ENCODE results near the gene VPS9D1. TPM values are rescaled to one million over a fixed set of nuclear protein-coding genes. Genes with fewer than 3 reads are reported as not detected.
A peak's percentile ranks its signal among the peaks of the same experiment; 100 is the strongest.
"Not testable (repeated sequence)": the region's sequence is repeated elsewhere in the genome, so short reads cannot be mapped to it uniquely, and the experiment has no call there.

VPS9D1 gene
- polyA plus RNA-seq, 2 of the 4 experiments (the other 2 are of a cell fraction), result 2.1 to 5.4 TPM

GRCh38 chr16:89696670-89697128 is 24.0 kb downstream of the VPS9D1 start:
- ATAC-seq (no peak), DNase-seq (ENCODE audit: low read depth in 1 of 2, low spot score in 1 of 2) (no peak), FAIRE-seq (no peak)
- CTCF ChIA-PET, result interaction anchor here (1.6 to 1.8 kb wide), 2 partner anchors 9 to 97 kb away, joined by 4 to 6 read pairs; no protein-coding TSS in a partner anchor
- no peak for TF ChIP-seq USF2 (IDR thresholded peaks at IDR 0.05)
- no peak for TF ChIP-seq HES2 (IDR thresholded peaks at IDR 0.05)
- TF ChIP-seq BHLHE40 (IDR thresholded peaks at IDR 0.05; ENCODE audit: low read depth, low read length), result no peak
- no peak for TF ChIP-seq CEBPB (IDR thresholded peaks at IDR 0.05)
- TF ChIP-seq E2F6 (IDR thresholded peaks at IDR 0.05; ENCODE audit: borderline replicate concordance, low read depth), result no peak
- no peak for TF ChIP-seq EP300 (IDR thresholded peaks at IDR 0.05)
- Histone ChIP-seq H3K4me2 (no peak overlapping the region), H3K4me3 (no peak overlapping the region), H3K4me1 (peaks cover 9% of the 10 kb centered on the region; the same call in 2 of the 3 replicates), H3K9me3 (no peaks in the 10 kb centered on the region), H3K27ac (no peak overlapping the region)
- POLR2A ChIA-PET, result interaction anchor here (4.4 kb wide), 1 partner anchor 10 kb away, joined by 26 read pairs; the partner anchor contains the start of gene CDK10
- WGBS (ENCODE audit: missing lambda C conversion rate), result 89% methylated on average over 14 of the region's 18 CpGs

GRCh38 chr16:89695875-89696669 is 24.6 kb downstream of the VPS9D1 start:
- DNase-seq (ENCODE audit: low read depth in 1 of 2, low spot score in 1 of 2) (no peak), FAIRE-seq (no peak), ATAC-seq (no peak)
- Histone ChIP-seq H3K4me3 (no peak overlapping the region), H3K4me2 (no peak overlapping the region), H3K27ac (no peak overlapping the region), H3K4me1 (peaks cover 9% of the 10 kb centered on the region; the same call in 2 of the 3 replicates), H3K9me3 (no peaks in the 10 kb centered on the region)
- WGBS (ENCODE audit: missing lambda C conversion rate), result 89% methylated on average over 22 of the region's 25 CpGs
- peak; percentile 7 for TF ChIP-seq PBX3 (IDR thresholded peaks at IDR 0.05)
- TF ChIP-seq CEBPB (IDR thresholded peaks at IDR 0.05), result no peak
- ChIA-PET POLR2A (interaction anchor here (4.4 kb wide), 1 partner anchor 9 kb away, joined by 26 read pairs; the partner anchor contains the start of gene CDK10), CTCF (interaction anchor here (1.8 kb wide), 1 partner anchor 10 kb away, joined by 6 read pairs; no protein-coding TSS in a partner anchor)

- Histone ChIP-seq H3K27ac (no peak overlapping the region), H3K4me2 (no peak overlapping the region), H3K4me3 (no peak overlapping the region), H3K4me1 (peaks cover 5% of the 10 kb centered on the region; the same call in 2 of the 3 replicates), H3K9me3 (no peaks in the 10 kb centered on the region)
- 93% methylated on average over 24 of the region's 31 CpGs for WGBS (ENCODE audit: missing lambda C conversion rate)
- ATAC-seq (peak; percentile 1 to 3; a peak in 1 of 6 replicates), FAIRE-seq (no peak), DNase-seq (ENCODE audit: low read depth in 1 of 2, low spot score in 1 of 2) (no peak)
- ChIA-PET POLR2A (interaction anchor here (4.4 kb wide), 1 partner anchor 9 kb away, joined by 26 read pairs; the partner anchor contains the start of gene CDK10), CTCF (interaction anchor here (0.6 to 1.0 kb wide), 2 partner anchors 101 to 166 kb away, joined by 3 read pairs; no protein-coding TSS in a partner anchor)
- TF ChIP-seq ZFP36 (IDR thresholded peaks at IDR 0.05; ENCODE audit: borderline replicate concordance, partially characterized antibody) (no peak), RFX5 (IDR thresholded peaks at IDR 0.05) (no peak), TP53 (CRISPR knock-in tag; IDR thresholded peaks at IDR 0.05) (no peak), HEYL (CRISPR knock-in tag; IDR thresholded peaks at IDR 0.05) (no peak), E2F6 (IDR thresholded peaks at IDR 0.05; ENCODE audit: borderline replicate concordance, low read depth) (no peak), NFE2L2 (conservative IDR thresholded peaks at IDR 0.05; ENCODE audit: low read length) (no peak), TFCP2L1 (CRISPR knock-in tag; IDR thresholded peaks at IDR 0.05) (no peak), JUNB (IDR thresholded peaks at IDR 0.05) (no peak), MAZ (IDR thresholded peaks at IDR 0.05; ENCODE audit: borderline replicate concordance, low read depth, low read length) (no peak), CHD2 (IDR thresholded peaks at IDR 0.05; ENCODE audit: low read length, partially characterized antibody) (no peak), CHD4 (IDR thresholded peaks at IDR 0.05; ENCODE audit: borderline replicate concordance) (no peak), ESRRA (IDR thresholded peaks at IDR 0.05; ENCODE audit: borderline replicate concordance, low read length) (no peak), FOSL2 (IDR thresholded peaks at IDR 0.05) (no peak), FOSL2 (CRISPR knock-in tag; IDR thresholded peaks at IDR 0.05) (no peak)
These were observed 25.4 kb downstream of the VPS9D1 start for GRCh38 chr16:89695086-89695874.

- POLR2A ChIA-PET, result interaction anchor here (4.4 kb wide), 1 partner anchor 8 kb away, joined by 26 read pairs; the partner anchor contains the start of gene CDK10
- DNase-seq (ENCODE audit: low read depth in 1 of 2, low spot score in 1 of 2); H3K4me2 ChIP-seq; ATAC-seq; FAIRE-seq; H3K27ac ChIP-seq; H3K4me1 ChIP-seq; H3K4me3 ChIP-seq; H3K9me3 ChIP-seq: not testable (repeated sequence)
- 90% methylated on average over 6 of the region's 23 CpGs for whole genome bisulfite sequencing (ENCODE audit: missing lambda C conversion rate)
- CTCF ChIA-PET, result interaction anchor here (0.6 to 1.0 kb wide), 2 partner anchors 101 to 167 kb away, joined by 3 read pairs; no protein-coding TSS in a partner anchor
These were observed 26.0 kb downstream of the VPS9D1 start for GRCh38 chr16:89694784-89695085.

Data from A549 (cell line).